ENCODE data around the gene EIF4EBP3.
A peak's percentile ranks its signal among the peaks of the same experiment; 100 is the strongest.
"Not testable (repeated sequence)": the region's sequence is repeated elsewhere in the genome, so short reads cannot be mapped to it uniquely, and the experiment has no call there.

The EIF4EBP3 gene

DNA sequence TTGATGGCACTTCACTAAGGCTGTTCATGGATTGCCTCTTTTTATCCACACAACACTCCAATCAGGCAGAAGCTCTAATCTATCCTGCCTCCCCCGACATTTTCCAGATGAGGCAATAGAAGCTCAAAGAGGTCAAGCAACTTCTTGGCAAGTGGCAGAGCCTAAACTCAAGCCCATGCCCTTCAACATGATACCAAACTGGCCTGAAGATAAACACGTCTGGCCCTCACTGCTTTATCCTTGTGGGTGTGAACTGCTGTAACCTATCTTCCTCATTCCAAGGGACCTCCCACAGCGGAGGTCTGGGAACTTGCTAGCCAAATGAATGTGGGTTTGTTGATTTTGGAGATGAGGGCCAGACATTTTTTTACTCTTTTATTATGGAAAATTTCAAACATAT, 26.7 kb downstream of the EIF4EBP3 start:
- no peak for DNase-seq
- no peak overlapping the region for H3K4me3 ChIP-seq (ENCODE audit: low read depth, low read length)
- TF ChIP-seq, protein P1, sequence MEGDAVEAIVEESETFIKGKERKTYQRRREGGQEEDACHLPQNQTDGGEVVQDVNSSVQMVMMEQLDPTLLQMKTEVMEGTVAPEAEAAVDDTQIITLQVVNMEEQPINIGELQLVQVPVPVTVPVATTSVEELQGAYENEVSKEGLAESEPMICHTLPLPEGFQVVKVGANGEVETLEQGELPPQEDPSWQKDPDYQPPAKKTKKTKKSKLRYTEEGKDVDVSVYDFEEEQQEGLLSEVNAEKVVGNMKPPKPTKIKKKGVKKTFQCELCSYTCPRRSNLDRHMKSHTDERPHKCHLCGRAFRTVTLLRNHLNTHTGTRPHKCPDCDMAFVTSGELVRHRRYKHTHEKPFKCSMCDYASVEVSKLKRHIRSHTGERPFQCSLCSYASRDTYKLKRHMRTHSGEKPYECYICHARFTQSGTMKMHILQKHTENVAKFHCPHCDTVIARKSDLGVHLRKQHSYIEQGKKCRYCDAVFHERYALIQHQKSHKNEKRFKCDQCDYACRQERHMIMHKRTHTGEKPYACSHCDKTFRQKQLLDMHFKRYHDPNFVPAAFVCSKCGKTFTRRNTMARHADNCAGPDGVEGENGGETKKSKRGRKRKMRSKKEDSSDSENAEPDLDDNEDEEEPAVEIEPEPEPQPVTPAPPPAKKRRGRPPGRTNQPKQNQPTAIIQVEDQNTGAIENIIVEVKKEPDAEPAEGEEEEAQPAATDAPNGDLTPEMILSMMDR (IDR thresholded peaks at IDR 0.05; ENCODE audit: low read depth, low read length) = no peak
- H3K4me1 ChIP-seq = no peaks in the 10 kb centered on the region
- no peaks in the 10 kb centered on the region for H3K36me3 ChIP-seq
- no peaks in the 10 kb centered on the region for H3K9me3 ChIP-seq
- H3K27me3 ChIP-seq = no peaks in the 10 kb centered on the region

DNA sequence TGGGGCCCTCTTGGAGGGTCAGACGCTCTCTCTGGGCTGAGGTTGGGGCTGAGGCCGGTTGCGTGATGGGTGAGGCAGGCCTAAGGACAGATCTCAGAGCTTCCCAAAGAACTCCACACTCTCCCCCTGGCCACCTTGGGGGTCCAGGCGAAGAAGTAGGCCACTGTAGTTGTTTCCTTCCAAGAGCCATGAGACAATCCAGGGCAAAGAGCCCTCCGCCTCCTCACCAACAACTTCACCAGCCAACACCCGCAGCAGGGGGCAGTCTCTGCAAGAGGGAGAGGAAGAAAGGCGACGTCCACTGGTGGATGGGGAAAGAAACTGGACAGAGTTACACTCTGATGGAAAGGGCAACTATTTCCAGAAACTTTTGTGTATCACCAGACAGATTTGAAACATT, 27.8 kb downstream of the EIF4EBP3 start:
- Histone ChIP-seq H3K4me1 (no peaks in the 10 kb centered on the region), H3K4me3 (ENCODE audit: low read depth, low read length) (no peak overlapping the region), H3K36me3 (no peaks in the 10 kb centered on the region), H3K9me3 (no peaks in the 10 kb centered on the region), H3K27me3 (no peaks in the 10 kb centered on the region)
- TF ChIP-seq, protein P1 (IDR thresholded peaks at IDR 0.05; ENCODE audit: low read depth, low read length) = peak; percentile 66
- peak; percentile 60 for DNase-seq

DNA sequence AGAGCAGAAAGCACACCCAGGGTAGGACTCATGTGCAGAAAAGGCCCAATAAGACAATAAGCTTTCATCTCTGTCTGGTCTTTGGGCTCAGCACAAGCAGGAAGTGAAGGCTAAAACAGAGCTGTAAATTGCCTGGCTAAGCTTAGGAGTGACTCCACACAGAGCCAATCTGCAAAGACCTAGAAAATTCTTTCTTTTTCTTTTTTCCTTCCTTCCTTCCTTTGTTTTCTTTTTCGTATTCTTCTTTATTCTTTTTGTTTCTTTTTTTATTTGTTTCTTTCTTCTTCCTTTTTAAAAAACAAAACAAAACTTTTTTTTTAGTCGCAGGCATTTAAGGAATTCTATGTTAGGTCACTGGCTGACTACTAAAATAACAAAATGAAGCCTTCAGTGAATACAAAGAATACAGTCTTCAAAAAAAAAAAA, 29.3 kb downstream of the EIF4EBP3 start:
- H3K36me3 ChIP-seq = no peaks in the 10 kb centered on the region
- H3K4me3 ChIP-seq (ENCODE audit: low read depth, low read length) = no peak overlapping the region
- no peak for DNase-seq
- no peaks in the 10 kb centered on the region for H3K9me3 ChIP-seq
- H3K4me1 ChIP-seq = no peaks in the 10 kb centered on the region
- TF ChIP-seq, protein P1 (IDR thresholded peaks at IDR 0.05; ENCODE audit: low read depth, low read length) = no peak
- H3K27me3 ChIP-seq = no peaks in the 10 kb centered on the region

DNA sequence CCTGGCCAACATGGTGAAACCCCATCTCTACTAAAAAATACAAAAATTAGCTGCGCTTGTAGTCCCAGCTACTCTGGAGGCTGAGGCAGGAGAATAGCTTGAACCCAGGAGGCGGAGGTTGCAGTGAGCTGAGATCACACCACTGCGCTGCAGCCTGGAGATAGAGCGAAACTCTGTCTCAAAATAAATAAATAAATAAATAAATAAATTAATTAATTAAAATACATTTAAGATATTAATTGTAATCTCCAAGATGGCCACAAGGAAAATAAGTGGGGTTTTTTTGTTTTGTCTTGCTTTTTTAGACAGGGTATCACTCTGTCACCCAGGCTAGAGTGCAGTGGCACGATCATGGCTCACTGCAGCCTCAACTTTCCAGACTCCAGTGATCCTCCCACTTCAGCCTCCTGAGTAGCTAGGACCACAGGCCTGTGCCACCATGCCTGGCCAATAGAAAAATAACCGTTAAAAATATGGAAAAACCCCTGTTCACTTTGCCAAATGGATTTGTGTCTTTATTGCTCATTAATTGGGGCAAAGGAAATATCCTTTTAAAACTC, 31.8 kb downstream of the EIF4EBP3 start:
- not testable (repeated sequence) for DNase-seq; H3K4me3 ChIP-seq (ENCODE audit: low read depth, low read length); H3K9me3 ChIP-seq; H3K4me1 ChIP-seq; H3K36me3 ChIP-seq; H3K27me3 ChIP-seq

DNA sequence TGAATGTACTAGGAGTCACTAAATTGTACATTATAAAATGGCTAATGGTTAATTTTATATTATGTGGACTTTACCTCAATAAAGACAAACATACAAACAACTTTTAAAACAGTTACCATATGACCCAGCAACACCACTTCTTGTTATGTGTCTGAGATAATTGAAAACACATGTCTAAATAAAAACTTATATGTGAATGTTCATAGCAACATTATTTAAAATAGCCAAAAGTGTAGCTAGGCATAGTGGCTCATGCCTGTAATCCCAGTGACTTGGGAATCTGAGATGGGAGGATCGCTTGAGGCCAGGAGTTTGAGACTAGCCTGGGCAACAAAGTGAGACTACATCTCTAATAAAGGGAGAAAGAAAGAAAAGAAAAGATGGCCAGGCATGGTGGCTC, 40.0 kb downstream of the EIF4EBP3 start:
- Histone ChIP-seq H3K36me3 (no peaks in the 10 kb centered on the region), H3K27me3 (no peaks in the 10 kb centered on the region), H3K4me1 (no peaks in the 10 kb centered on the region), H3K4me3 (ENCODE audit: low read depth, low read length) (no peak overlapping the region), H3K9me3 (no peaks in the 10 kb centered on the region)
- no peak for DNase-seq
- TF ChIP-seq, protein P1 (IDR thresholded peaks at IDR 0.05; ENCODE audit: low read depth, low read length) = no peak

DNA sequence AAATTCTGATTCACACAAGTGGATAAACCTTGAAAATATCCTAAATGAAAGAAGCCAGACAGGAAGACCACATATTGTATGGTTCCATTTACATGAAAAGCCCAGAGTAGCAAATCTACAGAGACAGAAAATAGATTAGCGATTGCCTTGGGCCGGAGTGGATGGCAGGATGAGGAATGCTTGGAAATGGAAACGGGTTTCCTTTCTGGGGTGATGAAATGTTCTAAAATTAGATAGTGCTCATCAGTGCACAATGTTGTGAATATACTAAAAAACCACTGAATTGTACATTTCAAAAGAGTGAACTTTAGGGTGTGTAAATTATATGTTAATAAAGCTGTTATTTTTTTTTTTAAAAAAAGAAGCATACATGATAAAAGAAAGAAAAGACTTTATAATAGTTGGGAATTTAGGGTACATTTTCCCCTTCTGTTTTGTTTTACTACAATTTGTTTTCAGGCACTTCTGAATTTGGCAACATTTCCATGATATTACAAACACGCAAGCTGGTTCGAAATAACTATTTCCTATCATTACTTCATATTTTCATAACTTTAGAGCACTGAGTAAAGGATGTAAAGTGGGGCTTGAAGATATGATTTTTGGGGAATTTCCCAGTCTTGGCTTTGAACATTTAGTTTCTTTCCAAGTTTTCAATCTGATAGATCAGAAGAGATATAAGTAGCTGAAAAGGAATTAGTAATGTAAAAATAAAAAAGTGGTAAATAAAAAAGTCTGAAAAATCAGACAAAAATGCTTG, 41.0 kb downstream of the EIF4EBP3 start:
- Histone ChIP-seq H3K36me3 (no peaks in the 10 kb centered on the region), H3K4me3 (ENCODE audit: low read depth, low read length) (no peak overlapping the region), H3K9me3 (no peaks in the 10 kb centered on the region), H3K4me1 (no peaks in the 10 kb centered on the region), H3K27me3 (no peaks in the 10 kb centered on the region)
- no peak for DNase-seq
- TF ChIP-seq, protein P1 (IDR thresholded peaks at IDR 0.05; ENCODE audit: low read depth, low read length) = no peak
